SU-DHL-6 (cell line): ENCODE measurements around the gene HK1.

Source experiments
- H2AFZ ChIP-seq: fragments of 200-600 bp; sonication (generic); 2 replicates; pipeline ENCODE4 v1.6.1; 2014; ENCODE audit warnings: low read depth, mild to moderate bottlenecking, moderate library complexity, mixed read lengths, antibody characterized with exemption, low read length; ENCODE audit not compliant: severe bottlenecking
- H3F3A ChIP-seq: fragments of 200-600 bp; shearing (Covaris generic); 2 replicates; pipeline ENCODE4 v1.6.0; 2016; ENCODE audit warnings: antibody characterized with exemption, mild to moderate bottlenecking; ENCODE audit not compliant: insufficient read depth
- H3K27ac ChIP-seq: fragments of 200-600 bp; sonication (generic); 2 replicates; pipeline ENCODE4 v1.5.1; 2016; ENCODE audit warnings: low read depth, mild to moderate bottlenecking, low read length, moderate library complexity, mixed read lengths
- H3K27me3 ChIP-seq: fragments of 200-600 bp; sonication (generic), shearing (Covaris generic); 2 replicates; pipeline ENCODE4 v1.6.0; 2014; ENCODE audit warnings: mild to moderate bottlenecking, low read length
- H3K36me3 ChIP-seq: fragments of 200-600 bp; sonication (generic); 2 replicates; pipeline ENCODE4 v1.6.1; 2014; ENCODE audit warnings: mild to moderate bottlenecking, low read length, mixed read lengths
- H3K4me2 ChIP-seq: fragments of 300-600, 200-600 bp; shearing (Covaris generic), sonication (generic); 2 replicates; pipeline ENCODE4 v1.6.0; 2014; ENCODE audit warnings: low read length, low read depth, mild to moderate bottlenecking; ENCODE audit not compliant: poor library complexity, severe bottlenecking
- H3K4me3 ChIP-seq: fragments of 200-600 bp; sonication (generic); 2 replicates; pipeline ENCODE4 v1.5.1; 2014; ENCODE audit warnings: antibody characterized with exemption, low read length, mild to moderate bottlenecking, mixed read lengths; ENCODE audit not compliant: insufficient read depth, poor library complexity, severe bottlenecking
- H3K79me2 ChIP-seq: fragments of 200-600 bp; sonication (generic); 2 replicates; pipeline ENCODE4 v1.6.1; 2014; ENCODE audit warnings: mild to moderate bottlenecking, low read length, moderate library complexity; ENCODE audit not compliant: insufficient read depth
- H3K9ac ChIP-seq: fragments of 200-600 bp; sonication (generic); 2 replicates; pipeline ENCODE4 v1.7.0; 2014; ENCODE audit warnings: mild to moderate bottlenecking, low read length
- H3K9me2 ChIP-seq: fragments of 200-600 bp; sonication (generic); replicated peaks from 2 replicates; pipeline ENCODE4 v1.6.1; 2014; ENCODE audit warnings: low read length; ENCODE audit not compliant: insufficient read depth
- H3K9me3 ChIP-seq: fragments of 200-600 bp; sonication (generic); 2 replicates; pipeline ENCODE4 v1.6.1; 2014; ENCODE audit warnings: low read length, mixed read lengths; ENCODE audit not compliant: insufficient read depth
- H4K20me1 ChIP-seq: fragments of 200-600 bp; sonication (generic); 2 replicates; pipeline ENCODE4 v1.6.1; 2014; ENCODE audit warnings: low read depth, mild to moderate bottlenecking, antibody characterized with exemption, low read length, moderate library complexity, mixed read lengths
- EZH2phosphoT487 ChIP-seq: fragments of 200-600 bp; sonication (generic), shearing (Covaris generic); conservative IDR thresholded peaks from 2 replicates; pipeline ENCODE4 v1.6.1; 2018; ENCODE audit warnings: mild to moderate bottlenecking, antibody characterized with exemption, low read length, moderate library complexity, mixed read lengths
- TF ChIP-seq, protein P1 (sequence below): fragments of 200-600 bp; sonication (generic); IDR thresholded peaks from one replicate; pipeline ENCODE4 v1.5.1; 2017; ENCODE audit warnings: antibody characterized with exemption, mild to moderate bottlenecking, low read length, moderate library complexity; ENCODE audit not compliant: insufficient read depth, poor library complexity, severe bottlenecking

HK1 gene

DNA sequence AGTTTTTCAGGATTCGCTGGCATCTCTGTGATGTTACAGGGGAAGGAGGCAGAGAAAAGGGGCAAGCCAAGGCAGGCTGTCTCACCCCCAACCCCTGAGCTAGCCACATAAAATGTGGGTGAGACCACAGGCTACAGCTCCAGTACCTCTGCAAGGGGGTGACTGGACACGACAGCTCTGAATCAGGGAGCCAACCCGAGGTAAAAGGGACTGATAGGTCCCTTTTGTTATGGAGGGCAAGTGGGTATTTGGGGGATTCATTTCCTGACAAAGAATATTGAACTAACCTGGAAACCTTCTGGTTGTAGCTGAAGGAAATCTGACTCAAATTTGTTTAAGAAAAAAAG lies 71.2 kb downstream of the HK1 start:
- TF ChIP-seq, protein P1, sequence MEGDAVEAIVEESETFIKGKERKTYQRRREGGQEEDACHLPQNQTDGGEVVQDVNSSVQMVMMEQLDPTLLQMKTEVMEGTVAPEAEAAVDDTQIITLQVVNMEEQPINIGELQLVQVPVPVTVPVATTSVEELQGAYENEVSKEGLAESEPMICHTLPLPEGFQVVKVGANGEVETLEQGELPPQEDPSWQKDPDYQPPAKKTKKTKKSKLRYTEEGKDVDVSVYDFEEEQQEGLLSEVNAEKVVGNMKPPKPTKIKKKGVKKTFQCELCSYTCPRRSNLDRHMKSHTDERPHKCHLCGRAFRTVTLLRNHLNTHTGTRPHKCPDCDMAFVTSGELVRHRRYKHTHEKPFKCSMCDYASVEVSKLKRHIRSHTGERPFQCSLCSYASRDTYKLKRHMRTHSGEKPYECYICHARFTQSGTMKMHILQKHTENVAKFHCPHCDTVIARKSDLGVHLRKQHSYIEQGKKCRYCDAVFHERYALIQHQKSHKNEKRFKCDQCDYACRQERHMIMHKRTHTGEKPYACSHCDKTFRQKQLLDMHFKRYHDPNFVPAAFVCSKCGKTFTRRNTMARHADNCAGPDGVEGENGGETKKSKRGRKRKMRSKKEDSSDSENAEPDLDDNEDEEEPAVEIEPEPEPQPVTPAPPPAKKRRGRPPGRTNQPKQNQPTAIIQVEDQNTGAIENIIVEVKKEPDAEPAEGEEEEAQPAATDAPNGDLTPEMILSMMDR, result no peak
- no peak for TF ChIP-seq EZH2phosphoT487
- no peak overlapping the region for H2AFZ ChIP-seq
- no peaks in the 10 kb centered on the region for H3K27me3 ChIP-seq
- H3K9me3 ChIP-seq, result no peaks in the 10 kb centered on the region
- 0 out of 2 replicates have a peak overlapping the region, but pooled peaks have one; percentile 22 for H3K9ac ChIP-seq
- H4K20me1 ChIP-seq, result no peaks in the 10 kb centered on the region
- H3K79me2 ChIP-seq, result no peaks in the 10 kb centered on the region
- no peak overlapping the region for H3K4me2 ChIP-seq
- no peak overlapping the region for H3K27ac ChIP-seq
- H3K4me3 ChIP-seq, result no peak overlapping the region
- H3K9me2 ChIP-seq, result no peaks in the 10 kb centered on the region
- no peaks in the 10 kb centered on the region for H3K36me3 ChIP-seq
- no peaks in the 10 kb centered on the region for H3F3A ChIP-seq

DNA sequence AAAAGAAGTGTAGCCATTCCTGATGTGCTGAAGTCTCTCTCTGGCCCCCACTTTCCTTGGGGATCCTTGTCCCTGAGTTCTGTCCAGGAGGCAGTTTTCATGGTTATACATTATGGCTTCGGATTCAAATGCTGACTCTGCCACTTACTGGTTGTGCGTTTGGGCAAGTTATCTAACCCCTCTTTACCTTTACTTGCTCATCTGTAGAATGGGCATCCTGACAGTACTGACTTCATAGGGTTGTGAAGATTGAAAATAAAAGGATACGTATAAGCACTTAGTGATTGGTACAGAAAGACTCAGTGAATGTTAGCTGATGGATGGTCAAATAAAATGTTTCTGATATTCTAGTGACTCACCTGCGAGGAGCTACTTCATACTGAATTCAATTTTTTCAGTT lies 73.3 kb downstream of the HK1 start:
- no peak overlapping the region for H3K4me2 ChIP-seq
- H3K79me2 ChIP-seq, result no peaks in the 10 kb centered on the region
- H2AFZ ChIP-seq, result no peak overlapping the region
- no peak overlapping the region for H3K27ac ChIP-seq
- no peak overlapping the region for H3K4me3 ChIP-seq
- H3K27me3 ChIP-seq, result no peaks in the 10 kb centered on the region
- no peaks in the 10 kb centered on the region for H3K36me3 ChIP-seq
- H3K9ac ChIP-seq, result no peak overlapping the region
- H3K9me2 ChIP-seq, result no peaks in the 10 kb centered on the region
- no peaks in the 10 kb centered on the region for H3K9me3 ChIP-seq
- H4K20me1 ChIP-seq, result no peaks in the 10 kb centered on the region
- TF ChIP-seq, protein P1, result no peak
- no peak for TF ChIP-seq EZH2phosphoT487
- no peaks in the 10 kb centered on the region for H3F3A ChIP-seq

DNA sequence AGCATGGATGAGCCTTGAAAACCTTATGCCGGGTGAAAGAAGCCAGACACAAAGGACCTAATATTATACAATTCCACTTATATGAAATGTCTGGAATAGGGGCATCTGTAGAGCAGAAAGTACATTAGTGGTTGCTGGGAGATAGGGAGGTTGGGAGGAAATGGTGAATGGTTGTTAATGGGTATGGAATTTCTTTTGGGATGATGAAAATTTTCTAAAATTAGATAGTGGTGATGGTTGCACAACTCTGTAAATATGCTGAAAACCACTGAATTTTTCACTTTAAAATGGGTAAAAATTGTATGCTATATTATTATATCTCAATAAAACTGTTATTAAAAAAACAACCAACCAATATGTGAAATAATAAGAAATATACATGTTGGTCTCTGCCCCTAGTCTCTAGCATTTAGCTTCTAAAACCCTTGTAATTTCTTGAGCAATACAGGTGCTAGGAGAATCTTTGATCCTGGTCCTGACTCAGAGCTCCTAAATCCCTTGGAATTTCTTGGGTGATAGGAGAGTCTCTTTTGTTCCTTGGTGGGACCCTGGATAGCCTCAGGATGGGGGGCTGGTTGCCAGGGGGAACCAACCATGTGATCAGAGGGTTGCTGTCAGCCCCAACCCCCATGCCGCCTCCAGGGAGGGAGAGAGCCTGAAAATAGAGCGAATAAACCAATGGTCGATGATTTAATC lies 74.4 kb downstream of the HK1 start:
- Histone ChIP-seq H3K9ac (no peak overlapping the region), H3K4me2 (no peak overlapping the region), H3K27ac (no peak overlapping the region), H3K4me3 (no peak overlapping the region), H3K9me3 (no peaks in the 10 kb centered on the region), H2AFZ (no peak overlapping the region), H3F3A (no peaks in the 10 kb centered on the region), H3K36me3 (no peaks in the 10 kb centered on the region), H3K79me2 (no peaks in the 10 kb centered on the region), H4K20me1 (no peaks in the 10 kb centered on the region), H3K27me3 (no peaks in the 10 kb centered on the region), H3K9me2 (no peaks in the 10 kb centered on the region)
- TF ChIP-seq, protein P1, result no peak
- TF ChIP-seq EZH2phosphoT487, result no peak
